Activated CD8-positive, alpha-beta T cell treated with anti-CD3 and anti-CD28 coated beads for 36 hours (primary cell): ENCODE measurements around the gene RAB1B. TPM values are rescaled to one million over a fixed set of nuclear protein-coding genes. Genes with fewer than 3 reads are reported as not detected.

Source experiments
- ATAC-seq: fragments of 200-7000 bp; cut with Tn5 transposase; one replicate; pipeline ENCODE4 v1.10.0; 2021; ENCODE audit warnings: mild to moderate bottlenecking, moderate library complexity
- CTCF ChIA-PET: fragments of 350-600 bp; sonication (Branson Sonifier 250); formaldehyde crosslinking; loops from one replicate; lab custom pipeline; 2021; ENCODE audit warnings: antibody characterized with exemption; lab: Charles Lee
- POLR2A ChIA-PET: fragments of 350-600 bp; sonication (Branson Sonifier 250); formaldehyde crosslinking; loops from one replicate; lab custom pipeline; 2021; ENCODE audit warnings: antibody characterized with exemption; lab: Charles Lee
- DNase-seq: peaks from one replicate; pipeline ENCODE4 v3.0.0-alpha.2; 2020
- H3K27ac Mint-ChIP-seq: one replicate; pipeline ENCODE4 v1.8.0; 2021; ENCODE audit warnings: mild to moderate bottlenecking, mixed read lengths
- H3K27me3 Mint-ChIP-seq: one replicate; pipeline ENCODE4 v1.8.0; 2021; ENCODE audit warnings: mixed read lengths
- H3K36me3 Mint-ChIP-seq: one replicate; pipeline ENCODE4 v1.8.0; 2021; ENCODE audit warnings: low read depth, mixed read lengths
- H3K4me1 Mint-ChIP-seq: one replicate; pipeline ENCODE4 v1.8.0; 2021; ENCODE audit warnings: low read depth, mixed read lengths
- H3K4me3 Mint-ChIP-seq: one replicate; pipeline ENCODE4 v1.8.0; 2021; ENCODE audit warnings: mild to moderate bottlenecking, moderate library complexity, mixed read lengths
- H3K9me3 Mint-ChIP-seq: one replicate; pipeline ENCODE4 v1.8.0; 2021; ENCODE audit warnings: mixed read lengths
- CTCF ChIP-seq: fragments of 200-600 bp; IDR thresholded peaks from one replicate; pipeline ENCODE4 v1.8.0; 2022; ENCODE audit warnings: antibody characterized with exemption, mild to moderate bottlenecking
- intact Hi-C: fragments of 100-400 bp; cut with micrococcal nuclease; formaldehyde crosslinking; loops from one replicate; pipeline ENCODE4 v1.10.0; 2022
- total RNA-seq, 2 experiments: library from RNA; stranded (reverse); gene quantifications; one replicate each; pipeline ENCODE4 v1.2.3, GENCODE V29; 2021

Gene RAB1B
- total RNA-seq, 2 experiments from 2014 or later = 97.9 to 98.2 TPM

GRCh38 chr11:66266378-66267038 lies 1.9 kb upstream of the RAB1B start:
- Mint-ChIP-seq H3K36me3 (peaks cover 31% of the 10 kb centered on the region), H3K4me1 (peaks cover 20% of the 10 kb centered on the region)
- POLR2A ChIA-PET = interaction anchor here (0.9 to 1.0 kb wide), 2 partner anchors 8 to 11 kb away, joined by 3 to 4 read pairs; no protein-coding TSS in a partner anchor

GRCh38 chr11:66267039-66267378 lies 1.4 kb upstream of the RAB1B start:
- TF ChIP-seq CTCF = no peak
- no peak for ATAC-seq
- POLR2A ChIA-PET = interaction anchor here (0.8 to 6.4 kb wide), 8 partner anchors 8 to 340 kb away, joined by 3 to 76 read pairs (median 6); partner anchors contain the start of genes CD248 and CNIH2
- no peaks in the 10 kb centered on the region for H3K9me3 Mint-ChIP-seq
- intact Hi-C loops = no loop called here
- DNase-seq = no peak
- peak overlapping the region; percentile 91 for H3K4me3 Mint-ChIP-seq
- H3K27me3 Mint-ChIP-seq = no peaks in the 10 kb centered on the region
- peak overlapping the region; percentile 74 for H3K27ac Mint-ChIP-seq
- CTCF ChIA-PET = interaction anchor here (1.2 to 7.6 kb wide), 5 partner anchors 8 to 172 kb away, joined by 3 to 37 read pairs (median 3); no protein-coding TSS in a partner anchor
- peaks cover 36% of the 10 kb centered on the region for H3K36me3 Mint-ChIP-seq
- peaks cover 25% of the 10 kb centered on the region for H3K4me1 Mint-ChIP-seq

More at GRCh38 chr11:66266378-66267038, 1.9 kb upstream of the RAB1B start:
- H3K9me3 Mint-ChIP-seq = no peaks in the 10 kb centered on the region
- peak overlapping the region; percentile 91 for H3K4me3 Mint-ChIP-seq
- no peak overlapping the region for H3K27ac Mint-ChIP-seq
- no peak for TF ChIP-seq CTCF
- intact Hi-C loops = no loop called here
- DNase-seq (no peak), ATAC-seq (no peak)
- H3K27me3 Mint-ChIP-seq = no peaks in the 10 kb centered on the region
- CTCF ChIA-PET = interaction anchor here (1.2 to 7.6 kb wide), 3 partner anchors 8 to 45 kb away, joined by 3 to 37 read pairs (median 3); no protein-coding TSS in a partner anchor

- peak overlapping the region; percentile 98 for H3K27ac Mint-ChIP-seq
- DNase-seq (peak; percentile 93), ATAC-seq (peak; percentile 71)
- H3K27me3 Mint-ChIP-seq = no peaks in the 10 kb centered on the region
- POLR2A ChIA-PET = interaction anchor here (0.6 to 6.4 kb wide), 12 partner anchors 9 to 340 kb away, joined by 3 to 76 read pairs (median 5); partner anchors contain the start of genes CD248 and CNIH2
- H3K4me3 Mint-ChIP-seq = peak overlapping the region; percentile 91
- CTCF ChIA-PET = interaction anchor here (0.9 to 7.6 kb wide), 6 partner anchors 14 to 172 kb away, joined by 3 to 37 read pairs (median 4); partner anchors contain the start of gene YIF1A
- intact Hi-C loops = no loop called here
- H3K4me1 Mint-ChIP-seq = peaks cover 26% of the 10 kb centered on the region
- H3K9me3 Mint-ChIP-seq = no peaks in the 10 kb centered on the region
- peaks cover 36% of the 10 kb centered on the region for H3K36me3 Mint-ChIP-seq
- TF ChIP-seq CTCF = no peak
Observed at GRCh38 chr11:66267379-66268243, 828 bp upstream of the RAB1B start.

- ChIA-PET CTCF (interaction anchor here (0.9 to 7.6 kb wide), 2 partner anchors 12 to 20 kb away, joined by 4 to 37 read pairs; partner anchors contain the start of gene YIF1A), POLR2A (interaction anchor here (1.2 to 6.4 kb wide), 6 partner anchors 11 to 47 kb away, joined by 4 to 76 read pairs (median 6); partner anchors contain the start of gene CNIH2)
- Mint-ChIP-seq H3K27ac (peak overlapping the region; percentile 98), H3K4me3 (peak overlapping the region; percentile 91), H3K4me1 (peaks cover 29% of the 10 kb centered on the region), H3K27me3 (no peaks in the 10 kb centered on the region), H3K9me3 (no peaks in the 10 kb centered on the region), H3K36me3 (peaks cover 45% of the 10 kb centered on the region)
- peak; percentile 22 for TF ChIP-seq CTCF
- intact Hi-C loops = no loop called here
- DNase-seq (peak; percentile 27), ATAC-seq (no peak)
Observed at GRCh38 chr11:66268952-66269905, 790 bp downstream of the RAB1B start.
